Hepatocyte (in vitro differentiated cells): Measurements from ENCODE around the gene CISD3. TPM values are rescaled to one million over a fixed set of nuclear protein-coding genes. Genes with fewer than 3 reads are reported as not detected.

Experiments used
- DNase-seq: peaks from one replicate; pipeline ENCODE4 v3.0.0-alpha.2; 2016; ENCODE audit warnings: low spot score
- H2AFZ ChIP-seq: fragments of 200-600 bp; sonication (generic); 2 replicates; pipeline ENCODE4 v1.6.0; 2016; ENCODE audit warnings: antibody characterized with exemption, mild to moderate bottlenecking
- H3K27ac ChIP-seq: fragments of 200-600 bp; sonication (generic); 2 replicates; pipeline ENCODE4 v1.5.1; 2016; ENCODE audit warnings: mild to moderate bottlenecking
- H3K27me3 ChIP-seq: fragments of 200-600 bp; sonication (generic); 2 replicates; pipeline ENCODE4 v1.6.1; 2016
- H3K36me3 ChIP-seq: fragments of 200-600 bp; sonication (generic); replicated peaks from 2 replicates; pipeline ENCODE4 v1.5.1; 2016; ENCODE audit warnings: low read depth; ENCODE audit not compliant: insufficient read depth
- H3K4me1 ChIP-seq: fragments of 200-600 bp; sonication (generic); 2 replicates; pipeline ENCODE4 v1.5.1; 2016; ENCODE audit warnings: mild to moderate bottlenecking, moderate library complexity; ENCODE audit not compliant: insufficient read depth
- H3K4me2 ChIP-seq: fragments of 200-600 bp; sonication (generic); 2 replicates; pipeline ENCODE4 v1.6.0; 2016
- H3K4me3 ChIP-seq: fragments of 200-600 bp; sonication (generic); 2 replicates; pipeline ENCODE4 v1.5.1; 2016; ENCODE audit warnings: mild to moderate bottlenecking
- H3K79me2 ChIP-seq: fragments of 200-600 bp; sonication (generic); 2 replicates; pipeline ENCODE4 v1.6.0; 2017; ENCODE audit warnings: mild to moderate bottlenecking
- H3K9me2 ChIP-seq: fragments of 200-600 bp; sonication (generic); replicated peaks from 2 replicates; pipeline ENCODE4 v1.6.0; 2017; ENCODE audit warnings: mild to moderate bottlenecking; ENCODE audit not compliant: insufficient read depth
- H3K9me3 ChIP-seq: fragments of 200-600 bp; sonication (generic); 2 replicates; pipeline ENCODE4 v1.5.1; 2016; ENCODE audit warnings: low read depth, mild to moderate bottlenecking
- H4K20me1 ChIP-seq: fragments of 200-600 bp; sonication (generic); 2 replicates; pipeline ENCODE4 v1.6.0; 2016; ENCODE audit warnings: mild to moderate bottlenecking; ENCODE audit not compliant: insufficient read depth, poor library complexity, severe bottlenecking
- EZH2 ChIP-seq: fragments of 200-600 bp; sonication (generic); IDR thresholded peaks from 2 replicates; pipeline ENCODE4 v1.6.1; 2016; ENCODE audit warnings: antibody characterized with exemption, mild to moderate bottlenecking, borderline replicate concordance
- EZH2phosphoT487 ChIP-seq: fragments of 200-600 bp; sonication (generic); IDR thresholded peaks from one replicate; pipeline ENCODE4 v1.6.1; 2018; ENCODE audit warnings: antibody characterized with exemption, mild to moderate bottlenecking, low read depth, moderate library complexity; ENCODE audit not compliant: unreplicated experiment, severe bottlenecking
- WGBS: methylation state at CpG from one replicate; pipeline ENCODE4 v1.1.6; 2016; ENCODE audit warnings: low lambda C conversion rate; ENCODE audit errors: missing lambda C conversion rate; 5-methylcytosine and 5-hydroxymethylcytosine counted together
- polyA plus RNA-seq: library from polyadenylated mRNA; unstranded; fragments of >200 nt; fragmentation: Nextera tagmentation; extraction: Ambion mirVana; gene quantifications from 2 replicates; pipeline ENCODE4 v1.2.1, GENCODE V29; 2016
- total RNA-seq: library from RNA; depleted of rRNA; stranded (reverse); fragments of >200 nt; gene quantifications from 2 replicates; pipeline ENCODE4 v1.2.3, GENCODE V29; 2014
- TF ChIP-seq, protein P1 (sequence below): fragments of 200-600 bp; sonication (generic); IDR thresholded peaks from 2 replicates; pipeline ENCODE4 v1.5.1; 2016; ENCODE audit warnings: antibody characterized with exemption, mild to moderate bottlenecking; ENCODE audit not compliant: poor library complexity

Gene CISD3
- total and polyA plus RNA-seq, 2 experiments from 2014 or later: 5.0 to 37.0 TPM

DNA sequence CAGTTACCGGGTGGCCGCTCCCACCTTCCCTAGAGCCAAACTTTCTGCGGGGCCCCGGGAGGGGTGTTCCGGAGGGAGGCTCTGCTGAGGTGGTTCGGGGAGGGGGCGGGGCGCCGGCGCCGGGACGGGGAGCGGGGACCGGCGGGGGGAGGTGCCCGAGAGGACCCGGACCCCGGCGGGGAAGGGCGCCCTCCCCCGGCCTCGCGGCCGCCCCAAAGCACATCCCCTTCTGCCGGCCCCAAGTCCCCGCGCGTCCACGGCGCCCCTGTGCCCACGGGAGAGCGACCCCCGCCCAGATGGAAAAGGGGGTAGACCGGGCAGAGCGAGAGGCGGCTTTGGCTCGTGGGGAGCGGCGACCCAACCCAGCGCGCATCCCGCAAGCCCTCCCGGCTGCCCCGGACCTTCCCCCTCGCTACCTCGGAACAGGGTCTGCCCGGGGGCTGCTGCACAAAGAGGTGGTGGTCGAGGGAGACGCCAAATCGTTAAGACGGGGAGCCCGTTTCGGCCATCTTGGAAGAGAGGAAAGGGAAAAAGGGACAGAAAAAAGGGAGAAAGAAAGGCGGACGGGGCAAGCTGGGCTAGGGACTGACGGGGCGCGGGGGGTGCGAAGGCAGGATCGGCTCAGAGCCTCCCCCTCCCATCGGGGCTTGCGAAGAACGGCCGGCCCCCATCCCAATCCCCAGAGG is 17.5 kb downstream of the CISD3 start:
- peaks cover 47% of the 10 kb centered on the region for H3K4me1 ChIP-seq
- peaks cover 54% of the 10 kb centered on the region for H3K79me2 ChIP-seq
- no peaks in the 10 kb centered on the region for H3K36me3 ChIP-seq
- peaks cover 36% of the 10 kb centered on the region for H4K20me1 ChIP-seq
- no peaks in the 10 kb centered on the region for H3K9me2 ChIP-seq
- peak overlapping the region; percentile 86 for H2AFZ ChIP-seq
- no peaks in the 10 kb centered on the region for H3K27me3 ChIP-seq
- H3K27ac ChIP-seq: peak overlapping the region; percentile 97
- peak overlapping the region; percentile 99 for H3K4me2 ChIP-seq
- TF ChIP-seq EZH2phosphoT487 (no peak), EZH2 (no peak)
- TF ChIP-seq, protein P1, sequence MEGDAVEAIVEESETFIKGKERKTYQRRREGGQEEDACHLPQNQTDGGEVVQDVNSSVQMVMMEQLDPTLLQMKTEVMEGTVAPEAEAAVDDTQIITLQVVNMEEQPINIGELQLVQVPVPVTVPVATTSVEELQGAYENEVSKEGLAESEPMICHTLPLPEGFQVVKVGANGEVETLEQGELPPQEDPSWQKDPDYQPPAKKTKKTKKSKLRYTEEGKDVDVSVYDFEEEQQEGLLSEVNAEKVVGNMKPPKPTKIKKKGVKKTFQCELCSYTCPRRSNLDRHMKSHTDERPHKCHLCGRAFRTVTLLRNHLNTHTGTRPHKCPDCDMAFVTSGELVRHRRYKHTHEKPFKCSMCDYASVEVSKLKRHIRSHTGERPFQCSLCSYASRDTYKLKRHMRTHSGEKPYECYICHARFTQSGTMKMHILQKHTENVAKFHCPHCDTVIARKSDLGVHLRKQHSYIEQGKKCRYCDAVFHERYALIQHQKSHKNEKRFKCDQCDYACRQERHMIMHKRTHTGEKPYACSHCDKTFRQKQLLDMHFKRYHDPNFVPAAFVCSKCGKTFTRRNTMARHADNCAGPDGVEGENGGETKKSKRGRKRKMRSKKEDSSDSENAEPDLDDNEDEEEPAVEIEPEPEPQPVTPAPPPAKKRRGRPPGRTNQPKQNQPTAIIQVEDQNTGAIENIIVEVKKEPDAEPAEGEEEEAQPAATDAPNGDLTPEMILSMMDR: peak; percentile 11
- H3K4me3 ChIP-seq: peak overlapping the region; percentile 96
- H3K9me3 ChIP-seq: no peaks in the 10 kb centered on the region
- DNase-seq: peak; percentile 71
- WGBS: 2% methylated on average over 15 of the region's 64 CpGs

- H3K9me2 ChIP-seq: no peaks in the 10 kb centered on the region
- WGBS: under 1% methylated on average over 22 of the region's 47 CpGs
- H3K9me3 ChIP-seq: no peaks in the 10 kb centered on the region
- DNase-seq: peak; percentile 96
- H4K20me1 ChIP-seq: peaks cover 29% of the 10 kb centered on the region
- no peaks in the 10 kb centered on the region for H3K27me3 ChIP-seq
- peaks cover 42% of the 10 kb centered on the region for H3K4me1 ChIP-seq
- H3K79me2 ChIP-seq: peaks cover 53% of the 10 kb centered on the region
- no peaks in the 10 kb centered on the region for H3K36me3 ChIP-seq
- peak within 1 kb of the TSS; percentile 97 for H3K27ac ChIP-seq
- peak within 1 kb of the TSS; percentile 86 for H2AFZ ChIP-seq
- TF ChIP-seq, protein P1: no peak
- peak within 1 kb of the TSS; percentile 99 for H3K4me2 ChIP-seq
- peak within 1 kb of the TSS; percentile 96 for H3K4me3 ChIP-seq
These were observed 18.2 kb downstream of the CISD3 start, which contains the start of gene PCGF2 for GRCh38 chr17:38748149-38748891. TSS of gene PCGF2 (minus strand) at chr17:38748336. CDS start at chr17:38740402, 7,934 bp downstream.

DNA sequence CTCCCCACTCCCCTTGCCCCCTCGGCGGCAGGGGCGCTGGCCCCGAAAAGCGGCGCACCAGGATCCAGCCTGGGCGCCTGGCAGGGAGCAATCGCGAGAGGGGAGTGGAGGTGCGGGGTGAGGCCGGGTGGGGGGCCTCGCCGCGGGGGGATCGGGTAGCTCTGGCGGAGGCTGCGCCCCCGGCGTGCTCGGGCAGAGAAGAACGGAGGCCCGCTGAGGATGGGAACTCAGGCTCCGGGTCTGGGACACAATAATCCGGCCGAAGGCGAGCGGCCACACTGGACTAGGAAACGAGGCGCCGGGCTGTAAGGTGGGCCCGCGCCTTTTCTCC is 18.7 kb downstream of the CISD3 start:
- peak overlapping the region; percentile 56 for H3K4me3 ChIP-seq
- H3K4me1 ChIP-seq: peaks cover 42% of the 10 kb centered on the region
- H3K36me3 ChIP-seq: no peaks in the 10 kb centered on the region
- no peaks in the 10 kb centered on the region for H3K27me3 ChIP-seq
- H3K27ac ChIP-seq: peak overlapping the region; percentile 75
- 1% methylated on average over 24 of the region's 32 CpGs for WGBS
- peak overlapping the region; percentile 99 for H3K4me2 ChIP-seq
- H4K20me1 ChIP-seq: peaks cover 24% of the 10 kb centered on the region
- peak overlapping the region; percentile 39 for H2AFZ ChIP-seq
- TF ChIP-seq EZH2 (no peak), EZH2phosphoT487 (no peak)
- TF ChIP-seq, protein P1: no peak
- H3K79me2 ChIP-seq: peaks cover 53% of the 10 kb centered on the region
- no peaks in the 10 kb centered on the region for H3K9me3 ChIP-seq
- DNase-seq: no peak
- no peaks in the 10 kb centered on the region for H3K9me2 ChIP-seq
